Fibroblast of lung (primary cell): ENCODE measurements around the gene LPA. TPM values are rescaled to one million over a fixed set of nuclear protein-coding genes. Genes with fewer than 3 reads are reported as not detected.

Source experiments
- DNase-seq, 2 donors: peaks; one replicate each; pipeline versions ENCODE4 v3.0.0 to v3.0.0-alpha.2; 2010; ENCODE audit warnings: low read depth in 2 of 2
- H2AFZ ChIP-seq: 2 replicates; pipeline ENCODE4 v1.5.1; 2012; ENCODE audit warnings: low read length, control low read depth, inconsistent platforms
- H3K27ac ChIP-seq: 2 replicates; pipeline ENCODE4 v1.5.1; 2011; ENCODE audit warnings: low read length, control low read depth; ENCODE audit not compliant: insufficient read depth
- H3K27me3 ChIP-seq: 2 replicates; pipeline ENCODE4 v1.5.1; 2011; ENCODE audit warnings: mild to moderate bottlenecking, low read length; ENCODE audit not compliant: control insufficient read depth, insufficient read depth
- H3K36me3 ChIP-seq: 2 replicates; pipeline ENCODE4 v1.5.1; 2011; ENCODE audit warnings: low read length; ENCODE audit not compliant: control insufficient read depth, insufficient read depth
- H3K4me1 ChIP-seq: 2 replicates; pipeline ENCODE4 v1.5.1; 2011; ENCODE audit warnings: low read length; ENCODE audit not compliant: control insufficient read depth, insufficient read depth; ENCODE audit errors: extremely low read depth
- H3K4me2 ChIP-seq: 2 replicates; pipeline ENCODE4 v1.5.1; 2011; ENCODE audit warnings: low read length, control low read depth; ENCODE audit not compliant: insufficient read depth; ENCODE audit errors: extremely low read depth
- H3K4me3 ChIP-seq, 4 experiments: fragments of 200-600 bp in 1 of 4; sonication (generic) in 1 of 4; replicated peaks in 1 of 4; 2 replicates each; pipeline ENCODE4 v1.5.1; 2011 to 2016; ENCODE audit warnings: low read length in 4 of 4, low read depth in 3 of 4, mild to moderate bottlenecking in 3 of 4, control low read depth in 2 of 4, inconsistent platforms in 1 of 4, mixed read lengths in 1 of 4; ENCODE audit not compliant: insufficient read depth in 1 of 4; ENCODE audit errors: control extremely low read depth in 1 of 4
- H3K79me2 ChIP-seq: 2 replicates; pipeline ENCODE4 v1.5.1; 2012; ENCODE audit warnings: mild to moderate bottlenecking, low read length, inconsistent platforms; ENCODE audit not compliant: control insufficient read depth, insufficient read depth
- H3K9ac ChIP-seq: 2 replicates; pipeline ENCODE4 v1.5.1; 2011; ENCODE audit warnings: mild to moderate bottlenecking, low read length, control low read depth; ENCODE audit not compliant: insufficient read depth
- H3K9me3 ChIP-seq: 2 replicates; pipeline ENCODE4 v1.5.1; 2012; ENCODE audit warnings: low read depth, low read length; ENCODE audit not compliant: control insufficient read depth, insufficient read depth
- H4K20me1 ChIP-seq: 2 replicates; pipeline ENCODE4 v1.5.1; 2011; ENCODE audit warnings: low read length; ENCODE audit not compliant: control insufficient read depth, insufficient read depth; ENCODE audit errors: extremely low read depth
- CTCF ChIP-seq, 2 donors: IDR thresholded peaks in 1 of 2; conservative IDR thresholded peaks in 1 of 2; 1 replicate in 1 of 2; 2 replicates in 1 of 2; pipeline ENCODE4 v1.5.1; 2011 to 2012; ENCODE audit warnings: low read length in 2 of 2, control low read depth in 1 of 2, inconsistent platforms in 1 of 2, low read depth in 1 of 2, mild to moderate bottlenecking in 1 of 2
- EZH2 ChIP-seq: IDR thresholded peaks from 2 replicates; pipeline ENCODE4 v1.5.1; 2012; ENCODE audit warnings: low read length, control low read depth, mild to moderate bottlenecking; ENCODE audit errors: missing control alignments
- polyA plus RNA-seq, 2 donors: library from polyadenylated mRNA; depleted of rRNA in 1 of 2; stranded (reverse) in 1 of 2; unstranded in 1 of 2; fragments of >200 nt; gene quantifications; 2 replicates each; pipeline ENCODE4 v1.2.1, GENCODE V29; 2011 to 2012; ENCODE audit warnings: missing spikeins in 1 of 2
- total RNA-seq: library from RNA; depleted of rRNA; stranded (reverse); fragments of >200 nt; gene quantifications from 2 replicates; pipeline ENCODE4 v1.2.1, GENCODE V29; 2014

The LPA gene
- total and polyA plus RNA-seq, 2 donors (not counting 1 experiment from before 2014, with no cell fraction given) = not detected

GRCh38 chr6:160519603-160520042, 144.5 kb downstream of the LPA start:
- Histone ChIP-seq H3K27me3 (no peaks in the 10 kb centered on the region), H3K4me3 (peak overlapping the region; percentile 61 to 72 (median 68)), H3K4me1 (no peaks in the 10 kb centered on the region), H2AFZ (no peak overlapping the region), H4K20me1 (no peaks in the 10 kb centered on the region), H3K9me3 (no peaks in the 10 kb centered on the region), H3K9ac (peak overlapping the region; percentile 65), H3K79me2 (no peaks in the 10 kb centered on the region), H3K4me2 (peak overlapping the region; percentile 73), H3K36me3 (no peaks in the 10 kb centered on the region), H3K27ac (peak overlapping the region; percentile 60)
- no peak for DNase-seq
- TF ChIP-seq EZH2 (no peak), CTCF (conservative IDR thresholded peaks at IDR 0.05 in 1 of 2, IDR thresholded peaks at IDR 0.05 in 1 of 2; ENCODE audit: low read depth in 1 of 2, low read length in 2 of 2) (peak; percentile 93)

GRCh38 chr6:160519133-160519532, 144.9 kb downstream of the LPA start:
- no peaks in the 10 kb centered on the region for H3K9me3 ChIP-seq
- no peaks in the 10 kb centered on the region for H3K36me3 ChIP-seq
- H3K4me2 ChIP-seq = no peak overlapping the region
- no peak overlapping the region for H3K4me3 ChIP-seq
- H3K4me1 ChIP-seq = no peaks in the 10 kb centered on the region
- no peak overlapping the region for H2AFZ ChIP-seq
- no peaks in the 10 kb centered on the region for H4K20me1 ChIP-seq
- TF ChIP-seq EZH2 = no peak
- no peak for TF ChIP-seq CTCF (conservative IDR thresholded peaks at IDR 0.05 in 1 of 2, IDR thresholded peaks at IDR 0.05 in 1 of 2; ENCODE audit: low read depth in 1 of 2, low read length in 2 of 2)
- no peak overlapping the region for H3K9ac ChIP-seq
- no peaks in the 10 kb centered on the region for H3K79me2 ChIP-seq
- H3K27ac ChIP-seq = no peak overlapping the region
- DNase-seq = no peak
- no peaks in the 10 kb centered on the region for H3K27me3 ChIP-seq

- H3K27ac ChIP-seq = no peak overlapping the region
- H3K4me1 ChIP-seq = peaks cover 2% of the 10 kb centered on the region
- H3K9ac ChIP-seq = no peak overlapping the region
- DNase-seq = peak in 1 of 2 donors; percentile 20
- H3K27me3 ChIP-seq = no peaks in the 10 kb centered on the region
- H4K20me1 ChIP-seq = no peaks in the 10 kb centered on the region
- no peaks in the 10 kb centered on the region for H3K36me3 ChIP-seq
- no peak overlapping the region for H2AFZ ChIP-seq
- H3K4me3 ChIP-seq = no peak overlapping the region
- no peaks in the 10 kb centered on the region for H3K9me3 ChIP-seq
- TF ChIP-seq CTCF (conservative IDR thresholded peaks at IDR 0.05 in 1 of 2, IDR thresholded peaks at IDR 0.05 in 1 of 2; ENCODE audit: low read depth in 1 of 2, low read length in 2 of 2) = no peak
- TF ChIP-seq EZH2 = no peak
- H3K4me2 ChIP-seq = no peak overlapping the region
- H3K79me2 ChIP-seq = no peaks in the 10 kb centered on the region
These were observed 150.2 kb downstream of the LPA start for GRCh38 chr6:160513836-160514235.
